Measurements from ENCODE around the gene FGD5.

DNA sequence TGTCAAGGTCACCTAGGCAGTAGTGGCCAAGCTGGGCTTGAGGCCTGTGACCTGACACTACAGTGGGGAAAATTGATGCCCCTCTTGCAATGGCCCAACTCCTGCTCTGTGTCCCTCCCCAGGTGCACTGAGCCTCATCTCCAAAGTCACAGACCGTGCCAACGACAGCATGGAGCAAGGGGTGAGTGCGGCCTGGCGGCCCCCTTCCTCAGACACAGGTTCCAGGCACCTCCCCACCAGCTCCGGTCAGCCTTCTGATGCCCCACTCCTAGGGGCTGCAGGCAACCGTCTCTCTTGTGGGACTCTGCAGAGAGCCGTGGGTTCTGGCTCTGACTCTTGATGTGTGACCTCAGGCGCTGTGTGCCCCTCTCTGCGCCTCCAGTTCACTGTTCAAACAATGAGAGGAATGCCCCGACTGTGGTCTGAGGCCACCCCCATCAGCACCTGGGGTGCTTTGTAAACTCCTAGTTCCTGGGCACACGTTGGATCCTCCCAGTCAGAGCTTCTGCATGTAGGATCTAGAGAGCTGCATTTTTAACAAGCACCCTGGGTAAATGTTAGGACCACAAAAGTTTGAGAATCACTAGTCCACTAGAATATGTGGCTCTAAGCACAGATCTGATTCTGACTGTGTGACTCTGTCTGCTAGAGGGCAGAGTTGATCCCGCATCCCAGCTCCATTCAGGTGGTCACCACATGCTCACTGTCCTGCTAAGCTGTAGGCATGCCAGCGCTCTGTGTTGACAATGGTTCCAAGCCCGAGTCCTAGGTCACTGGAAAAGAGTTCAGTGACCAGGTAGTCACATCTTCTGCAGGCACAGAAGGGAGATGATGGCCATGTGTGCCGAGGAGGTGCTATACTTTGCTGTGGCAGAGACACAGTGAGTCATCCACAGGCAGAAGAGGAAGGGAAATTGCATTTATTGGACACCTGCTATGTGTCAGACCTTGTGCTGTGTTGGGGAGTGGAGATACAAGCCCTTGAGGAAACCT, 82.4 kb downstream of the FGD5 start:
- no peak for TF ChIP-seq EZH2 (IDR thresholded peaks at IDR 0.05; ENCODE audit: low read length)
- TF ChIP-seq, protein P1, sequence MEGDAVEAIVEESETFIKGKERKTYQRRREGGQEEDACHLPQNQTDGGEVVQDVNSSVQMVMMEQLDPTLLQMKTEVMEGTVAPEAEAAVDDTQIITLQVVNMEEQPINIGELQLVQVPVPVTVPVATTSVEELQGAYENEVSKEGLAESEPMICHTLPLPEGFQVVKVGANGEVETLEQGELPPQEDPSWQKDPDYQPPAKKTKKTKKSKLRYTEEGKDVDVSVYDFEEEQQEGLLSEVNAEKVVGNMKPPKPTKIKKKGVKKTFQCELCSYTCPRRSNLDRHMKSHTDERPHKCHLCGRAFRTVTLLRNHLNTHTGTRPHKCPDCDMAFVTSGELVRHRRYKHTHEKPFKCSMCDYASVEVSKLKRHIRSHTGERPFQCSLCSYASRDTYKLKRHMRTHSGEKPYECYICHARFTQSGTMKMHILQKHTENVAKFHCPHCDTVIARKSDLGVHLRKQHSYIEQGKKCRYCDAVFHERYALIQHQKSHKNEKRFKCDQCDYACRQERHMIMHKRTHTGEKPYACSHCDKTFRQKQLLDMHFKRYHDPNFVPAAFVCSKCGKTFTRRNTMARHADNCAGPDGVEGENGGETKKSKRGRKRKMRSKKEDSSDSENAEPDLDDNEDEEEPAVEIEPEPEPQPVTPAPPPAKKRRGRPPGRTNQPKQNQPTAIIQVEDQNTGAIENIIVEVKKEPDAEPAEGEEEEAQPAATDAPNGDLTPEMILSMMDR (optimal IDR thresholded peaks at IDR 0.05 in 1 of 3, IDR thresholded peaks at IDR 0.05 in 1 of 3, conservative IDR thresholded peaks at IDR 0.05 in 1 of 3; ENCODE audit: extremely low read depth in 1 of 3, insufficient read depth in 2 of 3, low read length in 3 of 3), result no peak

Data from keratinocyte (primary cell).